ENCODE data around the gene RAD54L2. TPM values are rescaled to one million over a fixed set of nuclear protein-coding genes. Genes with fewer than 3 reads are reported as not detected.

Gene RAD54L2
- polyA plus RNA-seq (2011; rRNA removed) (6.4 and 7.7 TPM in 2 replicates), polyA plus RNA-seq (2017; fragmentation: RNase III; extraction: RNeasy Plus Mini Kit Qiagen cat#74134 plus additional on column Dnase treatment) (4.4 to 4.8 TPM (median 4.7 TPM) in 3 replicates), polyA minus RNA-seq (2011; rRNA and poly(A)+ RNA removed) (25.2 and 26.2 TPM in 2 replicates)
- polyA plus RNA-seq (2012; cell fraction: cytosol; rRNA removed), result 1.6 and 2.0 TPM in 2 replicates
- polyA plus RNA-seq (2012; cell fraction: nucleus; rRNA removed), result 4.7 and 6.5 TPM in 2 replicates

GRCh38 chr3:51538459-51539290 is at the start of gene RAD54L2:
Gene RAD54L2 (plus strand): TSS chr3:51538719. CDS start chr3:51590421, 51,702 bp downstream.
- ChIA-PET CTCF (interaction anchor here (0.5 to 3.3 kb wide), 8 partner anchors 14 to 142 kb away, joined by 3 to 10 read pairs (median 4); no protein-coding TSS in a partner anchor), POLR2A (no interaction called here)
- peak within 1 kb of the TSS; percentile 100 for H3K4me3 ChIP-seq
- H3K27ac ChIP-seq, result peak within 1 kb of the TSS; percentile 95
- DNase-seq (ENCODE audit: low read depth in 1 of 2, low spot score in 1 of 2) (peak; percentile 67 to 84), ATAC-seq (peak; percentile 91 to 94), FAIRE-seq (no peak)
- H3K4me1 ChIP-seq, result peaks cover 8% of the 10 kb centered on the region; the same call in 1 of the 3 replicates
- H3K9me3 ChIP-seq, result no peaks in the 10 kb centered on the region
- H3K4me2 ChIP-seq, result peak within 1 kb of the TSS; percentile 92
- 0% methylated on average over 2 of the region's 91 CpGs for WGBS (ENCODE audit: missing lambda C conversion rate)
- TF ChIP-seq ZFP36 (IDR thresholded peaks at IDR 0.05; ENCODE audit: borderline replicate concordance, partially characterized antibody) (no peak), MAX (IDR thresholded peaks at IDR 0.05) (peak; percentile 82), TFCP2L1 (CRISPR knock-in tag; IDR thresholded peaks at IDR 0.05) (no peak), CHD2 (IDR thresholded peaks at IDR 0.05; ENCODE audit: low read length, partially characterized antibody) (no peak), SMC3 (IDR thresholded peaks at IDR 0.05) (peak; percentile 23; the same call in 1 of the 3 replicates), BCL3 (IDR thresholded peaks at IDR 0.05) (peak; percentile 71; the same call in 2 of the 3 replicates), NPAS2 (CRISPR knock-in tag; IDR thresholded peaks at IDR 0.05; ENCODE audit: borderline replicate concordance) (no peak), ATOH8 (CRISPR knock-in tag; IDR thresholded peaks at IDR 0.05; ENCODE audit: low read depth) (0 out of 2 replicates have a peak, but pooled peaks have one; percentile 44), MAZ (IDR thresholded peaks at IDR 0.05; ENCODE audit: borderline replicate concordance, low read depth, low read length) (no peak), PBX3 (IDR thresholded peaks at IDR 0.05) (no peak), EP300 (IDR thresholded peaks at IDR 0.05) (no peak), MYC (IDR thresholded peaks at IDR 0.05; ENCODE audit: borderline replicate concordance, low read length) (0 out of 2 replicates have a peak, but pooled peaks have one; percentile 40), FOSB (CRISPR knock-in tag; IDR thresholded peaks at IDR 0.05) (no peak), MAFK (IDR thresholded peaks at IDR 0.05; ENCODE audit: partially characterized antibody) (no peak), SREBF2 (IDR thresholded peaks at IDR 0.05) (no peak), GATA3 (IDR thresholded peaks at IDR 0.05; ENCODE audit: borderline replicate concordance) (0 out of 2 replicates have a peak, but pooled peaks have one; percentile 46), E2F6 (IDR thresholded peaks at IDR 0.05; ENCODE audit: borderline replicate concordance, low read depth) (peak; percentile 42; the same call in 1 of the 2 replicates), POLR2AphosphoS2 (conservative IDR thresholded peaks at IDR 0.05; ENCODE audit: low read length) (no peak), REST (IDR thresholded peaks at IDR 0.05) (no peak), HES2 (IDR thresholded peaks at IDR 0.05) (no peak), ZSCAN20 (CRISPR knock-in tag; IDR thresholded peaks at IDR 0.05) (no peak), CTCF (IDR thresholded peaks at IDR 0.05) (peak; percentile 36), KDM5A (IDR thresholded peaks at IDR 0.05) (peak; percentile 59; the same call in 1 of the 2 replicates), PHF8 (IDR thresholded peaks at IDR 0.05; ENCODE audit: borderline replicate concordance, low read depth) (peak; percentile 92; the same call in 1 of the 2 replicates), JUNB (IDR thresholded peaks at IDR 0.05) (no peak), HOXB5 (CRISPR knock-in tag; IDR thresholded peaks at IDR 0.05) (peak; percentile 22; the same call in 1 of the 2 replicates), JUN (IDR thresholded peaks at IDR 0.05) (peak; percentile 55 to 83; a peak in 4 of 5 replicates), ZC3H11A (IDR thresholded peaks at IDR 0.05) (no peak), POLR2A (IDR thresholded peaks at IDR 0.05; ENCODE audit: low read length) (peak; percentile 50)

Measured in A549 (cell line).